WERI-Rb-1 (cell line): ENCODE data around the gene AUH.

Experiments
- DNase-seq: peaks from one replicate; pipeline ENCODE4 v3.0.0-alpha.2; 2020
- H3K27ac ChIP-seq: fragments of 250-450 bp; sonication (Bioruptor Pico); 2 replicates; pipeline ENCODE4 v1.5.1; 2020; ENCODE audit warnings: mild to moderate bottlenecking, moderate library complexity
- H3K27me3 ChIP-seq: fragments of 250-450 bp; sonication (Bioruptor Pico); 2 replicates; pipeline ENCODE4 v1.5.1; 2021; ENCODE audit warnings: mild to moderate bottlenecking, low read depth, moderate library complexity; ENCODE audit not compliant: insufficient read depth, severe bottlenecking
- H3K36me3 ChIP-seq: fragments of 250-450 bp; sonication (Bioruptor Pico); 2 replicates; pipeline ENCODE4 v1.5.1; 2020; ENCODE audit warnings: mild to moderate bottlenecking, moderate library complexity
- H3K4me3 ChIP-seq: 2 replicates; pipeline ENCODE4 v1.5.1; 2011; ENCODE audit warnings: low read depth, mild to moderate bottlenecking, control low read depth, low read length
- H3K9me3 ChIP-seq: fragments of 250-450 bp; sonication (Bioruptor Pico); 2 replicates; pipeline ENCODE4 v1.5.1; 2021; ENCODE audit warnings: mild to moderate bottlenecking, moderate library complexity; ENCODE audit not compliant: severe bottlenecking
- TF ChIP-seq, protein P1 (sequence below): IDR thresholded peaks from 2 replicates; pipeline ENCODE4 v1.5.1; 2011; ENCODE audit warnings: low read depth, mild to moderate bottlenecking, control low read depth, inconsistent platforms, low read length

The AUH gene

DNA sequence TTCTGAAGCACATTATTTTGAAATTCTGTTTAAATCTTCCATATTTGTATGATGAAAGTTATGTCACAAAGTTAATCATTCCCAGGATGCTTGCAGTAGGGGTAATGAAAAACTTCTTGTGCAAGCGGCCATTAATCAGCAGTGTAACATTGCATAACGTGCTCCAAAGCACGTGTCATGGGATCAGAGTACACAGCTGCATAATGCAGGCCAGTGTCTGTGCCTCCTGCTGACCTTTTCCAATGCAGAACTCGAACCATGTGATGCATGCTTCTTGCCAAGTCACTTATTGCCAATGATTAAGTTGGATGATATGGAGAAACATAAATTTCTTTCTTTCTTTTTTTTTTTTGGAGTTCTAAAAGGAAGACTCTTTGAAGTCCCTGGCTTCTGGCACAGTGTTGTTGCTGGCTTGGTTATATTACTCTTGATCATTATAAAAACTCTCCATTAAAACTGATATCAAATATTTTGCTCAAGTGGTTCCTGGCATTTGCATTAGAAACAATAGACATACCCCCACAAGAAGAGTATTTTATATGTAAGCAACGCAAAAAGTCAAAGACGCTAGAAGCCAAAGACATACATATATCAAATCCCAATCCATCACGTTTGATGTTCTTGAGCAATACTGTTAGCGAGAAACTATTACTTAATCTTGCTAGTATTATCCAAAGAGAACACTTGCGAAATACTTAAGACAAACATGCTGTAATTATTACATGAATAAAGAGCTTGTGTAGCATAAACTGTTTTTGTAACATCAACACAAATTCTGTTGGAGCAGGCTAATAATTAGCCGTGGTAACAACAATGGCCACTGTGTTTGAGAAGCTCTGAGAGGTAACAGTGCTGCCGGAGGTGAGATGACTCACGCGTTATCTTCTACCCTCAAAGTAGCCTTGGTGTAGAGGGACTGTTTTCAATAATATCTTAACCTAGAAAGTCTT is 164.2 kb downstream of the AUH start:
- H3K4me3 ChIP-seq = no peak overlapping the region
- TF ChIP-seq, protein P1, sequence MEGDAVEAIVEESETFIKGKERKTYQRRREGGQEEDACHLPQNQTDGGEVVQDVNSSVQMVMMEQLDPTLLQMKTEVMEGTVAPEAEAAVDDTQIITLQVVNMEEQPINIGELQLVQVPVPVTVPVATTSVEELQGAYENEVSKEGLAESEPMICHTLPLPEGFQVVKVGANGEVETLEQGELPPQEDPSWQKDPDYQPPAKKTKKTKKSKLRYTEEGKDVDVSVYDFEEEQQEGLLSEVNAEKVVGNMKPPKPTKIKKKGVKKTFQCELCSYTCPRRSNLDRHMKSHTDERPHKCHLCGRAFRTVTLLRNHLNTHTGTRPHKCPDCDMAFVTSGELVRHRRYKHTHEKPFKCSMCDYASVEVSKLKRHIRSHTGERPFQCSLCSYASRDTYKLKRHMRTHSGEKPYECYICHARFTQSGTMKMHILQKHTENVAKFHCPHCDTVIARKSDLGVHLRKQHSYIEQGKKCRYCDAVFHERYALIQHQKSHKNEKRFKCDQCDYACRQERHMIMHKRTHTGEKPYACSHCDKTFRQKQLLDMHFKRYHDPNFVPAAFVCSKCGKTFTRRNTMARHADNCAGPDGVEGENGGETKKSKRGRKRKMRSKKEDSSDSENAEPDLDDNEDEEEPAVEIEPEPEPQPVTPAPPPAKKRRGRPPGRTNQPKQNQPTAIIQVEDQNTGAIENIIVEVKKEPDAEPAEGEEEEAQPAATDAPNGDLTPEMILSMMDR = no peak
- no peaks in the 10 kb centered on the region for H3K9me3 ChIP-seq
- no peaks in the 10 kb centered on the region for H3K36me3 ChIP-seq
- H3K27me3 ChIP-seq = no peaks in the 10 kb centered on the region
- no peak for DNase-seq
- H3K27ac ChIP-seq = no peak overlapping the region

DNA sequence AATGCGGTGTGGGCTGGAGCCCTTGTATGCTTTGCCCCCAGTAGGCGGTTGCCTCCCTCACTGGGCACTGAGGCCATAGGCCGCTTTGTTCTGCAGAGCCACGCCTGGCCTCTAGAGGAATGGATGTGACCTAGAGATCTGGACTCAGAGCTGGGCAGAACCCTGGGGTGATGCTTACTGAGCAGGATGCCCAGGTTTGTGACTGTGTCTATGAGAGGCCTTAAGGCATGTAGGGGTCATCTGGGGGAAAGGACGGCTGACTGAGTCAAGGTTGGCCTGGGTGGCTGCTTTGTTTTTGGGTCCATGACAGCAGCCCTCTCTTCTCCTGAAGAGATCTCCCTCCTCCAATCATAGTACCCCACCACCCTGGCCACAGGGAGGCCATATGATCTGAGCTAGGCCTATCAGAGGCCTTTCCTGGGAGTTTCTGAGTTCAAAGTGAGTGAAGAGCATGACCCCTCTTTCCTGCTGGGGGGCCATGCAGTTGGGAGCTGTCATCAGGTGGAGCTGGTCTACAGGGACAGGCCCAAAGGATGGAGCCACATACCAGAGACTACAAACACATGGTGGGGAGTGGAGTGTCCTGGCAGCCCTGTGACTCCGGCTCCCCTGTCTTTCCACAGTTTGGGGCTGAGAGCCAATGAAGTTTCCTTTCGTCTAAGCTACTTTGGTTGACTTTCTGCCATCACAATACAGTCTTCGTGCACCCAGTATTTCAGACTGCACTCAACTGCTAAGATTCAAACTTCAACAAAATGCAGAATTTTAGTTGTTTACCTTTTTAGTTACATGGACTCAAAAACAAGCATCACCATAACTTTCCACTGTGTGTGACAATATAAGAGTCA is 165.4 kb downstream of the AUH start:
- DNase-seq = no peak
- no peaks in the 10 kb centered on the region for H3K27me3 ChIP-seq
- TF ChIP-seq, protein P1 = no peak
- no peak overlapping the region for H3K4me3 ChIP-seq
- no peak overlapping the region for H3K27ac ChIP-seq
- H3K36me3 ChIP-seq = no peaks in the 10 kb centered on the region
- H3K9me3 ChIP-seq = no peaks in the 10 kb centered on the region

DNA sequence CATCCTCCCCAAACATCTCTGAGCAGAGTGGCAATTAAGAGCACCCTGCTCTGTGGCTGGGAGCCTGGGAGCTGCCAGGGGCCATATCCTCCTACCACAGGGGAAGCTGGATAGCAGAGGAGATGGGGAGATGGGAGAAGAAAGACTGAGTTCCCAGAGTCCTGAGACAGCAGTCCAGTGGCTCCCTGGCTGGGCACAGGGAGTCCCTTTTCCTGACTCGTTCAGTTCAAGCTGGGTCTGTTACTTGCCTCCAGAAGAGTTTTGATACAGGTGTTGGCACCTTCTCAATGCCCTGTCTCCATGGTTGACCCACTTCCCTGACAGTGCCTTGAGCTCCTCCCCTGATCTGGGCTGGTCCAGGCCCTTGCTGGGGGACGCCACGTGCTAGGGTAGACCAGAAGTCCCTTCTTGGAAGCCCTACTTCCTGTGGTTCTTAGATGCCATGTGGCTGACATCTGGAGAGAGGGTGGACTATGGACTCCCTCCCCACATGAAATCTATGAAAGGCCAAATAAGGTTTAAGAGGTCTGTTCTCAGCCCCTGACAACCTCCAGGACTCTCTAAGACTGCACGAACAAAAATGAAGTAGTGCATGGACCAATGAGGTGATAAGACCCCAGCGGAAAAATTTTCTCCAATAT is 166.2 kb downstream of the AUH start:
- TF ChIP-seq, protein P1 = no peak
- Histone ChIP-seq H3K36me3 (no peaks in the 10 kb centered on the region), H3K27me3 (no peaks in the 10 kb centered on the region), H3K4me3 (no peak overlapping the region), H3K9me3 (no peaks in the 10 kb centered on the region), H3K27ac (no peak overlapping the region)
- no peak for DNase-seq

DNA sequence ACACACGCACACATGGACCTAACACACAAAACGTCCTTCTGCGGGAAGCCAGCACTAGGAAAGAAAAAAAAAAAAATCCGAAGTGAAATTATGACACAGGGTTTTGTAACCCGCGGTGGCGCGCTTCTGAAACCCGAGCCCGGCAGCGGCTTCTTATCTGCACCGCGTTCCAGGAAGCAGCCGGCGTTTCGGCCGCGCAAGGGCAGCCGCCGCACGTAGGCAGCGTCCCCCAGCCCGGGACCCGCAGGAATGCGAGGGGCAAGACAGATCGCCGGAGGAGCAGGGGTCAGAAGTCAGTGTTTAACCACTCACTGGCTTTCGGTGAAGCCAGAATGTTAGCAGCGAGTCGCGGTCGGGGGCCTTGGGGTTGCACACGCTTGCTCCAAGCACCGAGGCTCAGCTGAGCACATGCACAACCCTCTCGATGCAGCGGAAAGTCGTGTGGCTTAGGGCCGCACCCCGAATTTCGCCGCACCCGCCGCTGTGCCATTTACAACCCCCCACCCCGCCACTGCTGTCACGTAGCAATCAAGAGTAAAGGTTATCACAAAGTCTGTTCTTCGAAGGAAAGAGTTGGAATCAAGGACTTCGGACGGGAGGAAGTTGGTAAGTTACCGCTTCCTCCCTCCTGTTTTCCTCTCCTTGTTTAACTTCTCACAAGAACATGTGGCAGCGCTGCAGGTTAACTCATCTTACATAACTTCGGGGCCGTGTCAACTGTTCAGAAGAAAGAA is 167.9 kb downstream of the AUH start:
- peak overlapping the region; percentile 42 for H3K4me3 ChIP-seq
- DNase-seq = peak; percentile 52
- no peaks in the 10 kb centered on the region for H3K36me3 ChIP-seq
- H3K9me3 ChIP-seq = no peaks in the 10 kb centered on the region
- peak overlapping the region; percentile 80 for H3K27ac ChIP-seq
- no peaks in the 10 kb centered on the region for H3K27me3 ChIP-seq
- TF ChIP-seq, protein P1 = no peak

DNA sequence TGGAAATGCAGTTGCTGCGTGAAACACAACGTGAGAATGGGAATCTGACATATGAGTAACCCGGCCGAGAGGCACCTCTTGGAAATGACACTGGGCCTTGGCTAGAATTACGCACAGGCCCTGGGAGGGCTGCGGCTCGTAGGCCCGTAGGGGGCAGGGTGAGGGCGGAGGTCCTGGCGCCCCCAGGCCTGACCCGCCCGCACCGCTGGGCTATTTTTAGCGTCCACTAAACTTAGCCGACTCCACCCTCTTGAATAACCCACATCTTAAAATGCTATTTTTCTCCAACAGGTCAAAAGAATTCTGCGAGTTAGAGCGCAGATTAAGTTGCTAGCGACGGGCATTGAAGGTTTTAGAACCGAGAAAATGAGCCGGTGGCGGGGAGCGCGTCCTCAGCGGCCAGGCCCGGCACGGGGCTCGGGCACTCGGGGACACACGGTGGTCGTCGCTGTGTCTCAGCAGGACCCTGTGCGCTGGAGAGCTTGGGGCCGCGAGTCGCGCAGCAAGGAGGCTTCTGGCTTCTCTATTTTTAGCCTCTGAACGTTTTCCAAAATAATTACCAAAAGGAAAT is 168.5 kb downstream of the AUH start:
- H3K4me3 ChIP-seq = peak overlapping the region; percentile 42
- H3K36me3 ChIP-seq = no peaks in the 10 kb centered on the region
- peak overlapping the region; percentile 80 for H3K27ac ChIP-seq
- H3K9me3 ChIP-seq = no peaks in the 10 kb centered on the region
- no peaks in the 10 kb centered on the region for H3K27me3 ChIP-seq
- TF ChIP-seq, protein P1 = peak; percentile 44
- peak; percentile 69 for DNase-seq
